ENCODE results near the gene ATP4A. TPM values are rescaled to one million over a fixed set of nuclear protein-coding genes. Genes with fewer than 3 reads are reported as not detected.
"Not testable (repeated sequence)": the region's sequence is repeated elsewhere in the genome, so short reads cannot be mapped to it uniquely, and the experiment has no call there.

Gene ATP4A
- total and polyA plus RNA-seq, 9 donors = 0.02 TPM; not detected in 8

GRCh38 chr19:35608251-35608650 lies 44.8 kb upstream of the ATP4A start:
- TF ChIP-seq CTCF (IDR thresholded peaks at IDR 0.05) (no peak), EP300 (IDR thresholded peaks at IDR 0.05) (no peak), POLR2A (IDR thresholded peaks at IDR 0.05) (no peak)
- H3K27ac ChIP-seq = no peak overlapping the region
- intact Hi-C loops (cut with DNase I) = no loop called here
- WGBS, 3 donors = 67 to 81% (median 74%) methylated on average over 2 of the region's 2 CpGs
- H3K9me3 ChIP-seq = no peaks in the 10 kb centered on the region
- no peaks in the 10 kb centered on the region for H3K36me3 ChIP-seq
- peaks cover 5% of the 10 kb centered on the region for H3K4me1 ChIP-seq (ENCODE audit: insufficient read depth)
- no peaks in the 10 kb centered on the region for H3K27me3 ChIP-seq
- no peak overlapping the region for H3K4me3 ChIP-seq
- no peak for DNase-seq

- intact Hi-C loops (cut with DNase I) = no loop called here
- Histone ChIP-seq H3K4me3 (no peak overlapping the region), H3K9me3 (no peaks in the 10 kb centered on the region), H3K36me3 (no peaks in the 10 kb centered on the region), H3K27ac (no peak overlapping the region), H3K4me1 (ENCODE audit: insufficient read depth) (peaks cover 3% of the 10 kb centered on the region), H3K27me3 (no peaks in the 10 kb centered on the region)
- no peak for DNase-seq
- 78 to 84% (median 80%) methylated on average over 3 of the region's 3 CpGs for WGBS, 3 donors
- TF ChIP-seq POLR2A (IDR thresholded peaks at IDR 0.05) (no peak), CTCF (IDR thresholded peaks at IDR 0.05) (no peak), EP300 (IDR thresholded peaks at IDR 0.05) (no peak)
Measured at GRCh38 chr19:35607661-35608060, 44.2 kb upstream of the ATP4A start.

GRCh38 chr19:35607170-35607569 lies 43.7 kb upstream of the ATP4A start:
- H3K27ac ChIP-seq; H3K4me3 ChIP-seq; intact Hi-C loops (cut with DNase I); H3K9me3 ChIP-seq; H3K4me1 ChIP-seq (ENCODE audit: insufficient read depth); DNase-seq; H3K27me3 ChIP-seq; H3K36me3 ChIP-seq: not testable (repeated sequence)
- 83 to 90% (median 86%) methylated on average over 8 of the region's 8 CpGs for WGBS, 3 donors

- H3K9me3 ChIP-seq; H3K36me3 ChIP-seq; intact Hi-C loops (cut with DNase I); H3K4me1 ChIP-seq (ENCODE audit: insufficient read depth); H3K27ac ChIP-seq; H3K4me3 ChIP-seq; H3K27me3 ChIP-seq; DNase-seq: not testable (repeated sequence)
- 80 to 85% (median 81%) methylated on average over 4 of the region's 4 CpGs for WGBS, 3 donors
Measured at GRCh38 chr19:35604436-35604835, 41.0 kb upstream of the ATP4A start.

- H3K4me1 ChIP-seq (ENCODE audit: insufficient read depth) = no peaks in the 10 kb centered on the region
- no peaks in the 10 kb centered on the region for H3K9me3 ChIP-seq
- 80 to 89% (median 85%) methylated on average over 3 of the region's 3 CpGs for WGBS, 3 donors
- H3K4me3 ChIP-seq = no peak overlapping the region
- DNase-seq = no peak
- no peaks in the 10 kb centered on the region for H3K27me3 ChIP-seq
- intact Hi-C loops (cut with DNase I) = no loop called here
- TF ChIP-seq EP300 (IDR thresholded peaks at IDR 0.05) (no peak), POLR2A (IDR thresholded peaks at IDR 0.05) (no peak), CTCF (IDR thresholded peaks at IDR 0.05) (no peak)
- H3K36me3 ChIP-seq = no peaks in the 10 kb centered on the region
- H3K27ac ChIP-seq = no peak overlapping the region
Measured at GRCh38 chr19:35601971-35602370, 38.5 kb upstream of the ATP4A start.

Measured in ovary (tissue), 9 donors.